Kidney capillary endothelial cell (primary cell): ENCODE measurements around the gene MIPOL1.
"Not testable (repeated sequence)": the region's sequence is repeated elsewhere in the genome, so short reads cannot be mapped to it uniquely, and the experiment has no call there.

Experiments used
- DNase-seq: peaks from one replicate; pipeline ENCODE4 v3.0.0-alpha.2; 2018; ENCODE audit warnings: low spot score

MIPOL1 gene

GRCh38 chr14:37285220-37285619 is 87.5 kb downstream of the MIPOL1 start:
- no peak for DNase-seq

DNA sequence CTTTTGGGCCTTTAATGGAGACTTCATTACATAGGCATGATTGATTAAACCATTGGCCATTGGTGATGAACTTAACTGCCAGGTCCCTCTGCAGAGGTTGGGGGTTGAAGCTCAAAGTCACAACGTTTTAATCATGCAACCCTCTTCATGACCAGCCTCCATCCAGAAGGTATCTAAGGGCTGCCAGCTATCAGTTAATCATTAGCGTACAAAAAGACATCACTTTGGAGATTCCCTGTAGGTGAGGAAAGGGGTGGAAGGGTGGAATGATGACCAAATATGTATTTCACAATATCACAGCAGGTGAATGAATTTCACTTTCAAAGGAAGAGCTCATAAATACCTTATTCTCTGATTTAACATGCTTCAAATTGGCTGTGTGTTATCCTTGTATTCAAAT is 92.0 kb downstream of the MIPOL1 start:
- no peak for DNase-seq

DNA sequence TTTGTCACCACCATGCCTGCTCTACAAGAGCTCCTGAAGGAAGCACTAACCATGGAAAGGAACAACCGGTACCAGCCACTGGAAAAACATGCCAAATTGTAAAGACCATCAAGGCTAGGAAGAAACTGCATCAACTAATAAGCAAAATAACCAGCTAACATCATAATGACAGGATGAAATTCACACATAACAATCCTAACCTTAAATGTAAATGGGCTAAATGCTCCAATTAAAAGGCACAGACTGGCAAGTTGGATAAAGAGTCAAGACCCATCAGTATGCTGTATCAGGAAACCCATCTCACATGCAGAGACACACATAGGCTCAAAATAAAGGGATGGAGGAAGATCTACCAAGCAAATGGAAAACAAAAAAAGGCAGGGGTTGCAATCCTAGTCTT is 97.5 kb downstream of the MIPOL1 start:
- not testable (repeated sequence) for DNase-seq

DNA sequence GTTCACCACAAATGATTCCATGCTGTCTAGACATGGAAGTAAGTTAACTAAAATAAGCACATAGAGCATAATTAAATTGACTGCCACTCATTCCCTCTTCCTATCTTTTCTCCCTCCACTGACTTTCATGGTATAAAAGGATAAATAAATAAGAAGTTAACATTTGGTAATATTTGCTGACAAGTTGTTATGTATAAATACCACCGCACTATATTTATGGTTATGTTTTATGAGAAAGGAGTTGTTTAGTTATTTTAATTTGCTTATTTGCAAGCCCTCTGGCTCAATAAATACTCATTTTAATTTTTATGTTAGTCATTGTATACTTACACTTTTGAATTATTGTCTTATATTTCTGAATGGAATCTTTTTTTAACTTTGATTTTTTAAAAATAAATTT is 113.5 kb downstream of the MIPOL1 start:
- DNase-seq: no peak

GRCh38 chr14:37318938-37319337 is 121.2 kb downstream of the MIPOL1 start:
- DNase-seq: no peak

DNA sequence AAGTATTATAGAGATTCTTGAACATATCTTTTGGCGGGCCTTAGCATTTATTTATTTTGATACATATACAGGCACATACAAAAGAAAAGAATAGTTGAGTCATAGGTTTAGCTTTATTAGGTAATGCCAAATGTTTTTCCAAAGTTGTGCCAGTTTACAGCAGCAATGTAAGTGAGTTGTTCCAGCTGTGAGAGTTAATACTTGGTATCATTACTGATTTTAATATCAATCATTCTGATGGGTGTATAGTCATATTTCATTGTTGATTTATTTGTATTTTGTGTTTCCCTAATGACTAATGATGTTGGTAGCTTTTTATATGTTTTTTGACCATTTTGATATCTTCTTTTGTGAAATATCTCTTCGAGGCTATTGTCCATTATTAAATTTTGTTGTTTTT is 122.4 kb downstream of the MIPOL1 start:
- DNase-seq: no peak

DNA sequence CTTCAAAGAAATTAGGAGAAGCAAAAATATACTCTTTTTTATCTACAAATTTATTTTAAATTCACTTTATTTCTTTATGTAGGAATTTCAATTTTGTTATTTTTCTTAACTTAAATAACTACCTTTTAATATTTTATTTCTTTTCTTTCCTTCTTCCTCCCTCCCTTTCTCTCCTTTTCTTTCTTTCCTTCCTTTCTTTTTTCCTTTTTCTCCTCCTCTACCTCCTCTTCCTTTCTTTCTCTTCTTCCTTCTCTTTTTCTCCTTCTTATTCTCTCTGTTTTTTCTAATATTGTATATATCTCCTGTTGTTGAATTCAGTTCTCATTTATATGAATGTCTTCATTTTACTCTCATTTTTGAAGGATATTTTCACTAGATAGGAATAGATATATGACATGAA is 127.6 kb downstream of the MIPOL1 start:
- DNase-seq: no peak

DNA sequence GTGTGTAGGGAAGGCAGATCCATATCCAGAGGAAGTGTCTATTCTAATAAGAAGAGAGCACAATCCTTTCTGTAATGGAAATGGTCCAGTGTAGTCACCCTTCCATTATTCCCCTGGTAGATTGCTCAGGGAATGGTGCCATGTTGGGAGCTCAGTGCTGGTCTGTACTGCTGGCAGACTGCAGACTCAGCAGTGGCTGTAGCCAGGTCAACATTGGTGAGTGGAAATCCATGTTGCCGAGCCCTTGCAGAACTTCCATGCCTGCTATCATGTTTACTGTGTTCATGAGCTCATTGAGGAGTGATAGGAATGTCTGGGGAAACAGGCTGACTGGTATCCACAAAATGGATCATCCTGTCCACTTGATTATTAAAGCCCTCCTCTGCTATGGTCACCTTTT is 128.7 kb downstream of the MIPOL1 start:
- DNase-seq: no peak

- DNase-seq: not testable (repeated sequence)
Measured at GRCh38 chr14:37327933-37328332, 130.2 kb downstream of the MIPOL1 start.

GRCh38 chr14:37328673-37329072 is 130.9 kb downstream of the MIPOL1 start:
- no peak for DNase-seq

- no peak for DNase-seq
Measured at GRCh38 chr14:37329189-37330001, 131.7 kb downstream of the MIPOL1 start.

DNA sequence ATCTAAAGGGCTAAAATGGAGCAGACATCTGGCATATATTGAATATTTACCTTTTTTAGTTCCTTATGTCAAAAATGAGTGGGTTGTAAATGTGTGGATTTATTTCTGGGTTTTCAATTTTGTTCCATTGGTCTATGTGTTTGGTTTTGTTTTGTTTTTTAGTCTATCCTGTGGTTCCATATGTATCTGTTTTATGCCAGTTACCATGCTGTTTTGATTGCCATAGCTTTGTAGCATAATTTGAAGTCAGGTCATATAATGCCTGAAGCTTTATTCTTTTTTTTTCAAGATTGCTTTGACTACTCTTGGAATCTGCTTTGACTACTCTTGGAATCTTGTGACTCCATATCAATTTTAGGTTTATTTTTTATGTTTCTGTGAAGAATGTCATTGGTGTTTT is 133.2 kb downstream of the MIPOL1 start:
- no peak for DNase-seq

DNA sequence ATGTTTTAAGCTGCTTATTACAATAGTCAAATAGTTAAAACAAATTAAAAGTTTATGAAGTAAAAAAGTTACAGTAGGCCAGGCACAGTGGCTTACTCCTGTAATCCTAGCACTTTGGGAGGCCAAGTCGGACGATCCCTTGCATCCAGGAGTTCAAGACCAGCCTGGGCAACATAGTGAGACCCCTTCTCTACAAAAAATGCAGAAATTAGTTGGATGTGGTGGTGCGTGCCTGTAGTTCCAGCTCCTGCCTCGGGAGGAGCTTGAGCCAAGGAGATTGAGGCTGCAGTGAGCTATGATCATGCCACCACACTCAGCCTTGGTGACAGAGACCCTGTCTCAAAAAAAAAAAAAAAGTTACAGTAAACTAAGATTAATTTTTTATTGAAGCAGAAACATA is 142.6 kb downstream of the MIPOL1 start:
- DNase-seq: no peak

DNA sequence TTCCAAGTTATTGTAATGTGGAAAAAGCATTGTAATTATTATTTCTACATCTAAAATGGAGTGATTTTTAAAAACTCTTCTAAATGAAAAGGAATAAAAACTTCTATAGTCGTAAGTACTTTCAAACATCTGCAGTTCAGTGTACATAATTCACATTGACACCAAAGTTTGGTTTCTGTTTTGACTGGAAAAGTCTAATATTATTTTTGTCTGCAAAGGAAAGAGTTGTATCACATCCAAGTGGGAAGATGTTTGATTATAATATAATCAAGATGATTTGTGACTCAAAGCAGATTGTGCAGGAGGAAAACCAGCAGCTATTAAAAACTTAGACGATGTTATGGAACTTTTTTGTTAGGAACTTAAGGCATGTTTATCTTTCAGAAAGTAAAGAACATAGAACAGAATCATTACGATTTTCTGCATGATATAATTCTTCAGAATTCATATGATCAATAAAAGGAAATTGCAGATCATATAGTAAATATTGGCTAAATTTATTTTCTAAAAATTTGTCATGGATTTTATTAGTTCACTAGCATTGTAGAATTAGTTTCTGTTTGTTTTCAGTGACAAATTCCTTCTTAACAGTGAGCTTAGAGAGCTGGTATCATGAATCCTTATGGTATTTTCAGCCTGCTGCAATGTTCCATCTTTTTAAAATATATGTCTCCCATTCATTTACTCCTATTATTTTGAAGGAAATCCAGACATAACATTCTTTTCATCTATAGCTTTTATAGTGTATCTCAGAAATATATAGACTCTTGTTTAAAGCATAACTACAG is 145.8 kb downstream of the MIPOL1 start:
- no peak for DNase-seq

DNA sequence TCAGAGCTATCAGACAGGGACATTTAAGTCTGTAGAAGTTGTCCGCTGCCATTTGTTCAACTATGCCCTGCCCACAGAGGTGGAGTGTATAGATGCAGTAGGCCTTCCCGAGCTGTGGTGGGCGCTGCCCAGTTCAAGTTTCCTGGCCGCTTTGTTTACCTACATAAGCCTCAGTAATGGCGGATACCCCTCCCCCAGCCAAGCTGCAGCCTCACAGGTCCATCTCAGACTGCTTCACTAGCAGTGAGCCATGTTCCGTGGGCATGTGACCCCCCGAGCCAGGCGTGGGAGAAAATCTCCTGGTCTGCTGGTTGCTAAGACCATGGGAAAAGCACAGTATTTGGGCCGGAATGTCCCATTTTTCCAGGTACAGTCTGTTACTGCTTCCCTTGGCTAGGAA is 165.9 kb downstream of the MIPOL1 start:
- DNase-seq: no peak

- no peak for DNase-seq
Measured at GRCh38 chr14:37369425-37369824, 171.7 kb downstream of the MIPOL1 start.

DNA sequence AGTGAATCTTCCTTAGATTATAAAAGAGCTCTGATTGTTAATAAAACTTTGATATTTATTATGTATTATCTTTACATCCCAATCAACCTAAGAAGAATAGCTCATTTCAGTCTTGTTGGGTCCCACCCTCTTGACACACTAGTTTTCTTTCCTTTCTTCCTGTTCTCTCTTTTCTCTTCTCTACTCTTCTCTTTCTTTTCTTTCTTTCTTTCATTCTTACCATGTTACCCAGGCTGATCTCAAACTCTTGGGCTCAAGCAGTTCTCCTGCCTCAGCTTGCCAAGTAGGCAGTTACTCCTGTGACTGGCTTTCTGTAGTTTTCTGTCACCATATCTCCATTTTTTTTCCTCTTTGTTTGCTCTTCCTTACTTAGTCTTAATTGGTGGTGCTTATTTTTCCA is 177.8 kb downstream of the MIPOL1 start:
- DNase-seq: no peak

DNA sequence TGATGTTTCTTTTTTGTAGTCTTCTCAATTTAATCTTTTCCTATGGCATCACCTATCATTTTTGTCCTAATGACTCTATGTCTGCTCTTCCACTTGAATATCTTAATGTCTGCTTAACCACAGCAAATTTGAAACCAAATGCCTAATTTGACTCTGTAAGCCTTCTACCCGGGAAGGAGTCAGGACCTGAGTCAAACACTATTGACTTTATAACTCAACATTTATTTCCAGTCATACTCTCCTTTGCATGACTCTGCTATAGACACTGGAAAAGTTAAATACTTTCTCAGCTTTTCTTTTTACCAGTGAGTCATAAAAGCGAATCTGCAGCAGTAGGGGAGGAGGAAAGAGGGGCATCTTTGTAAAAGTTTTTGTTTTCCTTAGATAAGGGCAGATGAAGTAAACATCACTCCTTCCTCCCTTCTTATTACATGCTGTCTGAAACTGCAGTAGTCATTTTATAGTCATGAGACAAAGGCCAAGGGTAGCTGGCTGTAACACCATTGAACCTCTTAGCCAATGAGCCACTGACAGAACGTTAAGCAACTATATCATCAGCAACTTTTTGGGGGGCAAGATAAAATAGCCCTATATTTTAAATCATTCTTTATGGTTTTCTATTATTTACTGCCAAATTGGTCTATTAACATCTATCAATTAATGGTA is 179.3 kb downstream of the MIPOL1 start:
- DNase-seq: no peak

DNA sequence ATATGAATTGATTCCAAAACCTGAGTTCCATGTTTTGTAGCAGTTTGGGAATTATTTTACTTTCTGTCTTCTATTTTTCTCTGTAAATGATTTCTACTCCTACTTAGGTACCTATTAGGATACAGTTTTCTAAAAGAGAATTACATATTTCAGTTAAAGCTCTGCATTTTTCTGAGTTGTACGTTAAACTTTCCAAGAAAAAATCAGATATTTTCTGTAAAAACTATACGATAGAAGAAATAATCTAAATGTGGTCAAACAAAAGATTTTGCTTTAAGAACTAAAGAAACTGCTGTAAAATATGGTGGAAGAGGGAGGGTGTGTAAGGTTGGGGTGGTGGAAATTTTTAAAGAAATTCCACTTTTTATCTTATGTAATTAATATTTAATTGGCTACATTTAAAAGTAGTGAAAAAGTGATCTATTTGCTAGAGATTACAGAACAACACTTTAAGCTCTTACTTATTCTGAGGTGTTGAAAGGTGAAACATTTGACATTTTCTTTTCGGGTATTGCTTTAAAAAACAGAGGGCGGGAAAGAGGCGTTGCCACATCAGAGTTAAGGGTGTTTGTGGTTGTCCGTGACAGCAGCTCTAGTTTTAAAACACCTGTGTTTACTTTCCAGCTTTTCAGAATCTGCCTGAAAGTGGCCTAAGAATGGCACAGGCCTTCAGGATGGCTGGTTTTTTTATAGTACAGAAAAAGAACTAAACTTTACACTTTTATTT is 187.3 kb downstream of the MIPOL1 start:
- no peak for DNase-seq

- not testable (repeated sequence) for DNase-seq
Measured at GRCh38 chr14:37397157-37397940, 199.6 kb downstream of the MIPOL1 start.

GRCh38 chr14:37397941-37398215 is 200.1 kb downstream of the MIPOL1 start:
- no peak for DNase-seq

DNA sequence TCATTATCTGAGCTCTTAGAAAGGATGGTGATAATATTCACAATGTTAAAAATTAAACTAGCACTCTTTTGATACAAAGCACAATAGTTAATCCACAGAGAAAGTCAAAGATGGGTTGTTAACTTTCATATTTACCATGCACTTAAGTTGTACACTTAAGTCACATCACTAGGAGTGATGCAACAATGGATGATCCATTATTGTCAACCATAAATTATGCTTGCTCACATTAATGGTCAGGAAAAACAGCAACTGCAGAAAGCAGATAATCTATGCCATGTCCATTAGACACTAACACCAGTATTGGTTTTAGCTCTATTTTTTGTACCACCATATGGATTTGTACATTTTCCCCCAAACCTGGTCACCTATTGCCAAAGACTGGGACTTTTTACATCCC is 201.8 kb downstream of the MIPOL1 start:
- DNase-seq: no peak
